ENCODE results near the gene CCDC77. TPM values are rescaled to one million over a fixed set of nuclear protein-coding genes. Genes with fewer than 3 reads are reported as not detected.

The CCDC77 gene
- total RNA-seq, 1 experiment from 2014 or later, result 12.3 TPM

GRCh38 chr12:464484-465267 lies 63.2 kb downstream of the CCDC77 start:
- Histone ChIP-seq H3K4me1 (ENCODE audit: control insufficient read depth in 1 of 2, insufficient read depth in 2 of 2, low read length in 2 of 2) (peaks cover 41 to 58% of the 10 kb centered on the region in 2 experiments), H3K27me3 (ENCODE audit: insufficient read depth, low read length) (no peaks in the 10 kb centered on the region), H3K79me2 (ENCODE audit: insufficient read depth, low read length) (no peaks in the 10 kb centered on the region), H4K20me1 (ENCODE audit: insufficient read depth) (no peaks in the 10 kb centered on the region), H3K36me3 (ENCODE audit: control insufficient read depth in 1 of 2, insufficient read depth in 2 of 2, low read length in 2 of 2) (no peaks in the 10 kb centered on the region), H3K4me2 (ENCODE audit: low read length) (peak overlapping the region; percentile 51), H3K4me3 (replicated peaks in 1 of 2; ENCODE audit: low read depth in 1 of 2, low read length in 2 of 2) (no peak overlapping the region), H3K27ac (ENCODE audit: low read depth, low read length) (no peak overlapping the region), H3K9me2 (ENCODE audit: insufficient read depth) (no peaks in the 10 kb centered on the region), H3K9ac (ENCODE audit: low read length) (no peak overlapping the region), H3K9me3 (ENCODE audit: control insufficient read depth in 1 of 2, insufficient read depth in 1 of 2, low read depth in 1 of 2, low read length in 2 of 2) (no peaks in the 10 kb centered on the region), H2AFZ (ENCODE audit: low read depth, low read length, poor library complexity, severe bottlenecking) (no peak overlapping the region)
- ChIA-PET RAD21 (ENCODE audit: low non-redundant PET in 1 of 2, low total read pairs in 2 of 2, uncharacterized antibody in 2 of 2, unreplicated experiment in 2 of 2) (no interaction called here), CTCF (no interaction called here), POLR2A (no interaction called here)
- no peak for DNase-seq (ENCODE audit: low read depth, low spot score)
- no TSS peak for BruUV-seq (replicated peaks)
- intact Hi-C loops (cut with micrococcal nuclease), result no loop called here
- ATAC-seq, result no peak
- TF ChIP-seq CBX3 (IDR thresholded peaks at IDR 0.05; ENCODE audit: low read depth) (no peak), ZNF274 (IDR thresholded peaks at IDR 0.05; ENCODE audit: low read depth, low read length) (no peak), POLR2A (IDR thresholded peaks at IDR 0.05; ENCODE audit: borderline replicate concordance, extremely low read depth, insufficient read depth, insufficient read length) (no peak), EGR1 (IDR thresholded peaks at IDR 0.05; ENCODE audit: low read depth) (no peak), CTCF (IDR thresholded peaks at IDR 0.05 in 2 of 3, conservative IDR thresholded peaks at IDR 0.05 in 1 of 3; ENCODE audit: borderline replicate concordance in 1 of 3, insufficient read depth in 1 of 3, low read depth in 2 of 3, low read length in 2 of 3) (no peak), SRF (IDR thresholded peaks at IDR 0.05; ENCODE audit: low read depth) (no peak), ELF1 (IDR thresholded peaks at IDR 0.05; ENCODE audit: borderline replicate concordance, low read depth) (no peak)

- no peaks in the 10 kb centered on the region for H3K27me3 ChIP-seq (ENCODE audit: insufficient read depth, low read length)
- no peaks in the 10 kb centered on the region for H3K9me3 ChIP-seq (ENCODE audit: control insufficient read depth in 1 of 2, insufficient read depth in 1 of 2, low read depth in 1 of 2, low read length in 2 of 2)
- ChIA-PET CTCF (no interaction called here), RAD21 (ENCODE audit: low non-redundant PET in 1 of 2, low total read pairs in 2 of 2, uncharacterized antibody in 2 of 2, unreplicated experiment in 2 of 2) (no interaction called here), POLR2A (no interaction called here)
- no TSS peak for BruUV-seq (replicated peaks)
- no peak overlapping the region for H3K4me2 ChIP-seq (ENCODE audit: low read length)
- H2AFZ ChIP-seq (ENCODE audit: low read depth, low read length, poor library complexity, severe bottlenecking), result no peak overlapping the region
- H3K4me3 ChIP-seq (replicated peaks in 1 of 2; ENCODE audit: low read depth in 1 of 2, low read length in 2 of 2), result no peak overlapping the region
- no peak for TF ChIP-seq SIN3A (IDR thresholded peaks at IDR 0.05; ENCODE audit: low read depth)
- TF ChIP-seq POLR2AphosphoS5 (IDR thresholded peaks at IDR 0.05; ENCODE audit: low read depth, low read length), result no peak
- no peak for TF ChIP-seq SRF (IDR thresholded peaks at IDR 0.05; ENCODE audit: low read depth)
- TF ChIP-seq POLR2A (IDR thresholded peaks at IDR 0.05; ENCODE audit: borderline replicate concordance, extremely low read depth, insufficient read depth, insufficient read length), result no peak
- TF ChIP-seq REST (IDR thresholded peaks at IDR 0.05; ENCODE audit: low read depth), result no peak
- no peak for TF ChIP-seq ATF3 (IDR thresholded peaks at IDR 0.05)
- TF ChIP-seq JUND (IDR thresholded peaks at IDR 0.05), result no peak
- no peak for TF ChIP-seq SP1 (IDR thresholded peaks at IDR 0.05; ENCODE audit: low read depth)
- DNase-seq (ENCODE audit: low read depth, low spot score) (no peak), ATAC-seq (no peak)
- no peaks in the 10 kb centered on the region for H4K20me1 ChIP-seq (ENCODE audit: insufficient read depth)
- no peaks in the 10 kb centered on the region for H3K79me2 ChIP-seq (ENCODE audit: insufficient read depth, low read length)
- H3K9ac ChIP-seq (ENCODE audit: low read length), result no peak overlapping the region
- H3K9me2 ChIP-seq (ENCODE audit: insufficient read depth), result no peaks in the 10 kb centered on the region
- H3K4me1 ChIP-seq (ENCODE audit: control insufficient read depth in 1 of 2, insufficient read depth in 2 of 2, low read length in 2 of 2), result peaks cover 41 to 51% of the 10 kb centered on the region in 2 experiments
- no peaks in the 10 kb centered on the region for H3K36me3 ChIP-seq (ENCODE audit: control insufficient read depth in 1 of 2, insufficient read depth in 2 of 2, low read length in 2 of 2)
- H3K27ac ChIP-seq (ENCODE audit: low read depth, low read length), result no peak overlapping the region
- intact Hi-C loops (cut with micrococcal nuclease), result no loop called here
These were observed 64.6 kb downstream of the CCDC77 start for GRCh38 chr12:466039-466438.

Measured in HCT116 (cell line).